Fibroblast of the aortic adventitia (primary cell): ENCODE results near the gene STIM1. TPM values are rescaled to one million over a fixed set of nuclear protein-coding genes. Genes with fewer than 3 reads are reported as not detected.

Experiments used
- DNase-seq: peaks from one replicate; pipeline ENCODE4 v3.0.0-alpha.2; 2010; ENCODE audit warnings: low read depth
- H3K4me3 ChIP-seq: 2 replicates; pipeline ENCODE4 v1.5.1; 2011; ENCODE audit warnings: low read depth, mild to moderate bottlenecking, control low read depth, low read length, moderate library complexity
- CTCF ChIP-seq: IDR thresholded peaks from 2 replicates; pipeline ENCODE4 v1.5.1; 2011; ENCODE audit warnings: mild to moderate bottlenecking, low read length, control low read depth, inconsistent platforms; ENCODE audit not compliant: insufficient read depth
- total RNA-seq: library from RNA; depleted of rRNA; stranded (reverse); fragments of >200 nt; gene quantifications from 2 replicates; pipeline ENCODE4 v1.2.3, GENCODE V29; 2012; ENCODE audit warnings: low replicate concordance

Gene STIM1
- total RNA-seq, 1 donor, result 21.6 TPM

GRCh38 chr11:3922056-3922455 lies 66.6 kb downstream of the STIM1 start:
- H3K4me3 ChIP-seq, result no peak overlapping the region
- no peak for TF ChIP-seq CTCF
- DNase-seq, result no peak

- no peak for TF ChIP-seq CTCF
- H3K4me3 ChIP-seq, result no peak overlapping the region
- DNase-seq, result no peak
Observed at GRCh38 chr11:3925513-3925912, 70.0 kb downstream of the STIM1 start.

- peak; percentile 30 for DNase-seq
- no peak for TF ChIP-seq CTCF
- no peak overlapping the region for H3K4me3 ChIP-seq
Observed at GRCh38 chr11:3926458-3927095, 71.1 kb downstream of the STIM1 start.

- DNase-seq, result no peak
- H3K4me3 ChIP-seq, result no peak overlapping the region
- TF ChIP-seq CTCF, result no peak
Observed at GRCh38 chr11:3927129-3927796, 71.8 kb downstream of the STIM1 start.

- DNase-seq, result no peak
- no peak for TF ChIP-seq CTCF
- H3K4me3 ChIP-seq, result no peak overlapping the region
Observed at GRCh38 chr11:3929232-3929631, 73.8 kb downstream of the STIM1 start.

- DNase-seq, result no peak
- H3K4me3 ChIP-seq, result no peak overlapping the region
- no peak for TF ChIP-seq CTCF
Observed at GRCh38 chr11:3929649-3930048, 74.2 kb downstream of the STIM1 start.
